Natural killer cell treated with Interleukin-12 subunit alpha and Interleukin-12 subunit beta and Interleukin-15 and Interleukin-18, amount 100 ng/mL, for 72 hours (primary cell): ENCODE measurements around the gene C1orf198. TPM values are rescaled to one million over a fixed set of nuclear protein-coding genes. Genes with fewer than 3 reads are reported as not detected.
A peak's percentile ranks its signal among the peaks of the same experiment; 100 is the strongest.

Experiments
- ATAC-seq, 2 donors: fragments of 150-1000 bp; cut with Tn5 transposase in 1 of 2; sonication (Bioruptor Pico), chemical (Tn5 transposase) in 1 of 2; 2 replicates each; pipeline ENCODE4 v1.10.0; 2021
- DNase-seq: peaks from one replicate; pipeline ENCODE4 v3.0.0; 2022; ENCODE audit warnings: low spot score
- H3K27ac Mint-ChIP-seq, 2 donors: 1 replicate in 1 of 2; 2 replicates in 1 of 2; pipeline ENCODE4 v1.8.0; 2022; ENCODE audit warnings: mixed read lengths in 2 of 2, mild to moderate bottlenecking in 1 of 2, moderate library complexity in 1 of 2
- H3K27me3 Mint-ChIP-seq, 2 donors: 1 replicate in 1 of 2; 2 replicates in 1 of 2; pipeline ENCODE4 v1.8.0; 2022; ENCODE audit warnings: mixed read lengths in 2 of 2
- H3K36me3 Mint-ChIP-seq: one replicate; pipeline ENCODE4 v1.8.0; 2022; ENCODE audit warnings: mixed read lengths
- H3K4me1 Mint-ChIP-seq, 2 donors: 1 replicate in 1 of 2; 2 replicates in 1 of 2; pipeline ENCODE4 v1.8.0; 2022; ENCODE audit warnings: low read depth in 2 of 2, mixed read lengths in 2 of 2, mild to moderate bottlenecking in 1 of 2
- H3K4me3 Mint-ChIP-seq: one replicate; pipeline ENCODE4 v1.8.0; 2022; ENCODE audit warnings: mixed read lengths
- H3K9me3 Mint-ChIP-seq: 2 replicates; pipeline ENCODE4 v1.8.0; 2022; ENCODE audit warnings: mixed read lengths
- total RNA-seq, 2 donors: library from RNA; stranded (reverse); gene quantifications; one replicate each; pipeline ENCODE4 v1.2.3, GENCODE V29; 2022

Gene C1orf198
- total RNA-seq, 2 donors from 2014 or later: 2.0 to 3.7 TPM

- Mint-ChIP-seq H3K36me3 (peaks cover 18% of the 10 kb centered on the region), H3K4me1 (no peaks in the 10 kb centered on the region), H3K27me3 (peaks cover 19 to 39% of the 10 kb centered on the region in 2 donors), H3K4me3 (no peak overlapping the region), H3K27ac (no peak overlapping the region), H3K9me3 (peaks cover 11% of the 10 kb centered on the region)
- no peak for ATAC-seq
- DNase-seq: no peak
Measured at GRCh38 chr1:230814949-230815692, 53.2 kb downstream of the C1orf198 start.

- ATAC-seq (no peak), DNase-seq (no peak)
- H3K4me3 Mint-ChIP-seq: no peak overlapping the region
- H3K27me3 Mint-ChIP-seq: peaks cover 23 to 44% of the 10 kb centered on the region in 2 donors
- H3K27ac Mint-ChIP-seq: no peak overlapping the region
- peaks cover 18% of the 10 kb centered on the region for H3K36me3 Mint-ChIP-seq
- no peaks in the 10 kb centered on the region for H3K4me1 Mint-ChIP-seq
- H3K9me3 Mint-ChIP-seq: peaks cover 11% of the 10 kb centered on the region
Measured at GRCh38 chr1:230812568-230812967, 55.8 kb downstream of the C1orf198 start.

DNA sequence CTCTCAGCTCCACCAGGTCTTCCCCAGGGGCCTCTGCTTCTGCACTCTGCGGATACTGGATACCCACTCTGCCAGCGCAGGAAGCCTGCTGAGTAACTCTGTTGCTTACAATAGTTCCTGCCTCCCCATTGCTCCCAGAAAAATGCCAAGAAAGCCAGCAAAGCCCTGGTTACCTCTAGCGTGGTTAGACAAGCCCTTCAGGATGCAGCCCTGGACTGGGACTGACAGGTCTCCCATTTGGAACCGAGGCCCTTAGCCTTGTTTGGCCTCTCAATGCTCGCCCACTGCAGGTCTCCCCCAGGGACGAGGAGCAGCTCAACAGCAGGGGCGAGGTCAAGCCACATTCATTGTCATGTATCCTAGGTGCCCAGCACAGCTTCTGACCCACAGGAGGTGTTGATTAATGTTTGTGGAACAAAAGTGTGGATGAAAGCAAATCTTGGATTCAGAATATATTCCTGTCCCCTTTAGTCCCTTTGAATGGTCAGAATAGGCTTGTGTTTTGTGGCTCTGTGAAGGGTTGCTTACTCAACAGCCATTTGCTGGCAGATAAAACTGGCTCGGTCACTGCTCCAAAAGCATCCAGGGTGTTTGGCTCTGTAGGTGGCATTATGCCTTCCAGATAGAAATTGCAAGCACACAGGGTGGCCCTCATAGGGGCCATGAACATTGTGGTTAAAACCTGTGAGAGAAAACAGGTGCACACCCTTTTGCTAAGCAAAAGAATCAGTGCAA lies 58.9 kb downstream of the C1orf198 start:
- Mint-ChIP-seq H3K27me3 (peaks cover 25 to 42% of the 10 kb centered on the region in 2 donors), H3K9me3 (peaks cover 11% of the 10 kb centered on the region), H3K4me3 (no peak overlapping the region), H3K4me1 (no peaks in the 10 kb centered on the region), H3K27ac (no peak overlapping the region), H3K36me3 (peaks cover 18% of the 10 kb centered on the region)
- DNase-seq (no peak), ATAC-seq (no peak)

- Mint-ChIP-seq H3K4me1 (no peaks in the 10 kb centered on the region), H3K4me3 (no peak overlapping the region), H3K36me3 (peaks cover 12% of the 10 kb centered on the region), H3K9me3 (peaks cover 6% of the 10 kb centered on the region), H3K27me3 (peaks cover 23 to 38% of the 10 kb centered on the region in 2 donors), H3K27ac (no peak overlapping the region)
- DNase-seq: no peak
- peak in 1 of 2 donors; percentile 63 for ATAC-seq
Measured at GRCh38 chr1:230808281-230808872, 59.9 kb downstream of the C1orf198 start.

DNA sequence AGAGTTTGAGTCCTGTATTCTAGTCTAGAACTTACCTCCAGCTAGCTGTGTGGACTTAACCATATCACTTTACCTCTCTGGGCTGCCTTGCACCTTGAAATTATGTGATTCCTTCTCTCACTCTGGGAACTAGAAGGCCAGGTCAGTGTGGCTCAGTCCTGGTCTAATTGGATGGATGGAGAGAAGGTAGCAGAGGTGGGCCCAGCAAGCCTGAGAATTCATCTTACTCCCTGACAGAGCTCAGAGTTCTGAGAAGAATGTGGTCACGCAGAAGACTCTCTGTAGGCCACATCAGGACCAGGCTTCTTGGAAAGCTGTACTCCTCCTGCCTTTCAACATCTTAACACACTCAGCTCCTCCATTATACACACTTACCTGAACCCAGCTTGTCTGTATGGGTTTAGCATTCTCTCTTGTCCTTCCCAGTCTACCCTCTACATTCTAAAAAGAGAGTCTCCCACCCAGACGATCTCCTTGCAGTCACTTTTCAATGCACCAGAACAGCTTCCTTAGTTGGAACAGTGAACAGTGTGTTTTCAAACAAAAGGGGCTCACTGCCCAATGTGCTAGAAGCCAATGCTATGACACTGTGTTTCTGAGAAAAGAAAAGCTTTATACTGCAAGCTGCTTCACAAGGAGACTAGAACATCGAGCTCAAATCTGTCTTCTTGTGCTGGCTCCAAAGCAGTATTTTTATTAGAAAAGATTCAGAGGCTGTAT lies 60.6 kb downstream of the C1orf198 start:
- peaks cover 21 to 31% of the 10 kb centered on the region in 2 donors for H3K27me3 Mint-ChIP-seq
- peaks cover 5% of the 10 kb centered on the region for H3K36me3 Mint-ChIP-seq
- ATAC-seq: peak in 1 of 2 donors; percentile 50
- no peaks in the 10 kb centered on the region for H3K4me1 Mint-ChIP-seq
- H3K4me3 Mint-ChIP-seq: no peak overlapping the region
- no peak for DNase-seq
- peaks cover 3% of the 10 kb centered on the region for H3K9me3 Mint-ChIP-seq
- H3K27ac Mint-ChIP-seq: no peak overlapping the region

GRCh38 chr1:230807029-230807428 lies 61.3 kb downstream of the C1orf198 start:
- no peak for DNase-seq
- no peaks in the 10 kb centered on the region for H3K4me1 Mint-ChIP-seq
- ATAC-seq: peak in 1 of 2 donors; percentile 46
- H3K4me3 Mint-ChIP-seq: no peak overlapping the region
- peaks cover 21 to 32% of the 10 kb centered on the region in 2 donors for H3K27me3 Mint-ChIP-seq
- no peaks in the 10 kb centered on the region for H3K9me3 Mint-ChIP-seq
- H3K27ac Mint-ChIP-seq: no peak overlapping the region
- H3K36me3 Mint-ChIP-seq: no peaks in the 10 kb centered on the region

DNA sequence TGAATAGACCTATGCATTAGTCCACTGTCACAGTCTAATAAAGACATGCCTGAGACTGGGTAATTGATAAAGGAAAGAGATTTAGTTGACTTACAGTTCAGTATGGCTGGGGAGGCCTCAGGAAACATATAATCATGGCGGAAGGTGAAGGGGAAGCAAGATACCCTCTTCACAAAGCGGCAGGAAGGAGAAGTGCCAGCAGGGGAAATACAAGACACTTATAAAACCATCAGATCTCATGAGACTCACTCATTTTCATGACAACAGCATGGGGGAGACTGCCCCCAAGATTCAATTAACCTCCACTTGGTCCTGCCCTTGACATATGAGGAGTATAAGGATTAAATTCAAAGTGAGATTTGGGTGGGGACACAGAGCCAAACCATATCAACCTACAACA lies 61.8 kb downstream of the C1orf198 start:
- no peak for ATAC-seq
- no peak for DNase-seq
- H3K27ac Mint-ChIP-seq: no peak overlapping the region
- no peak overlapping the region for H3K4me3 Mint-ChIP-seq
- H3K4me1 Mint-ChIP-seq: no peaks in the 10 kb centered on the region
- H3K36me3 Mint-ChIP-seq: no peaks in the 10 kb centered on the region
- peaks cover 21 to 37% of the 10 kb centered on the region in 2 donors for H3K27me3 Mint-ChIP-seq
- H3K9me3 Mint-ChIP-seq: no peaks in the 10 kb centered on the region

- Mint-ChIP-seq H3K36me3 (no peaks in the 10 kb centered on the region), H3K9me3 (no peaks in the 10 kb centered on the region), H3K4me1 (no peaks in the 10 kb centered on the region), H3K27me3 (peaks cover 21 to 44% of the 10 kb centered on the region in 2 donors), H3K4me3 (no peak overlapping the region), H3K27ac (no peak overlapping the region)
- ATAC-seq (no peak), DNase-seq (no peak)
Measured at GRCh38 chr1:230804396-230804795, 63.9 kb downstream of the C1orf198 start.

- no peak overlapping the region for H3K27ac Mint-ChIP-seq
- ATAC-seq (no peak), DNase-seq (no peak)
- no peaks in the 10 kb centered on the region for H3K9me3 Mint-ChIP-seq
- H3K4me3 Mint-ChIP-seq: no peak overlapping the region
- H3K4me1 Mint-ChIP-seq: no peaks in the 10 kb centered on the region
- H3K36me3 Mint-ChIP-seq: no peaks in the 10 kb centered on the region
- peaks cover 15 to 41% of the 10 kb centered on the region in 2 donors for H3K27me3 Mint-ChIP-seq
Measured at GRCh38 chr1:230800891-230801840, 67.2 kb downstream of the C1orf198 start.

- no peak overlapping the region for H3K4me3 Mint-ChIP-seq
- H3K36me3 Mint-ChIP-seq: no peaks in the 10 kb centered on the region
- no peaks in the 10 kb centered on the region for H3K9me3 Mint-ChIP-seq
- H3K27me3 Mint-ChIP-seq: peaks cover 7 to 27% of the 10 kb centered on the region in 2 donors
- no peak for DNase-seq
- H3K27ac Mint-ChIP-seq: no peak overlapping the region
- no peak for ATAC-seq
- H3K4me1 Mint-ChIP-seq: no peaks in the 10 kb centered on the region
Measured at GRCh38 chr1:230798491-230798890, 69.8 kb downstream of the C1orf198 start.

DNA sequence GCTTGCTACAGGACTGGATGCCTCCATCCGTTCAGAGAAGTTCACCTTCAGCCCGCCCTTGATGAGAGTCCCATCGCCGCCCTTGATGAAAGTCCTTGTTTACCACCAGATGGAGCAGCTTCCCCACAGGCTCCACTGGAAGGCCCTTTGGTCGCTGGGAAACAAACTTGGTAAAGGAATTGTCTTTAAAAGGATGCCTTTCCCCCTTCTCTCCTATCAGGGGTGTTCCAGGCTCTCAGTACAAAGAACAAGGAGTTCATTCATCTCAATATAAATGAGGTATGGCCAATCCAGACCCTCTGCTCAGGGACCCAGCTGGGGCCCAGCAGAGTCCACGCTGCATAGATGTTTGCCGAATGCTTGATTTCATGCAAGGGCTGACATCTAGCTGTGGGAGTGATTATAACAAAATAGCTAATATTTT lies 70.4 kb downstream of the C1orf198 start:
- no peak for DNase-seq
- H3K27me3 Mint-ChIP-seq: peaks cover 7 to 27% of the 10 kb centered on the region in 2 donors
- no peak for ATAC-seq
- no peak overlapping the region for H3K4me3 Mint-ChIP-seq
- no peak overlapping the region for H3K27ac Mint-ChIP-seq
- no peaks in the 10 kb centered on the region for H3K36me3 Mint-ChIP-seq
- H3K9me3 Mint-ChIP-seq: no peaks in the 10 kb centered on the region
- H3K4me1 Mint-ChIP-seq: no peaks in the 10 kb centered on the region

GRCh38 chr1:230797376-230797920 lies 70.9 kb downstream of the C1orf198 start:
- Mint-ChIP-seq H3K36me3 (no peaks in the 10 kb centered on the region), H3K27me3 (peaks cover 7 to 27% of the 10 kb centered on the region in 2 donors), H3K27ac (no peak overlapping the region)

More at GRCh38 chr1:230797376-230797920, 70.9 kb downstream of the C1orf198 start:
- DNase-seq (no peak), ATAC-seq (no peak)
- H3K4me1 Mint-ChIP-seq: no peaks in the 10 kb centered on the region
- H3K4me3 Mint-ChIP-seq: no peak overlapping the region
- H3K9me3 Mint-ChIP-seq: no peaks in the 10 kb centered on the region
